ENCODE data around the gene SAMD3. TPM values are rescaled to one million over a fixed set of nuclear protein-coding genes. Genes with fewer than 3 reads are reported as not detected.

SAMD3 gene
- polyA plus RNA-seq, 1 experiment, result 0.40 TPM

DNA sequence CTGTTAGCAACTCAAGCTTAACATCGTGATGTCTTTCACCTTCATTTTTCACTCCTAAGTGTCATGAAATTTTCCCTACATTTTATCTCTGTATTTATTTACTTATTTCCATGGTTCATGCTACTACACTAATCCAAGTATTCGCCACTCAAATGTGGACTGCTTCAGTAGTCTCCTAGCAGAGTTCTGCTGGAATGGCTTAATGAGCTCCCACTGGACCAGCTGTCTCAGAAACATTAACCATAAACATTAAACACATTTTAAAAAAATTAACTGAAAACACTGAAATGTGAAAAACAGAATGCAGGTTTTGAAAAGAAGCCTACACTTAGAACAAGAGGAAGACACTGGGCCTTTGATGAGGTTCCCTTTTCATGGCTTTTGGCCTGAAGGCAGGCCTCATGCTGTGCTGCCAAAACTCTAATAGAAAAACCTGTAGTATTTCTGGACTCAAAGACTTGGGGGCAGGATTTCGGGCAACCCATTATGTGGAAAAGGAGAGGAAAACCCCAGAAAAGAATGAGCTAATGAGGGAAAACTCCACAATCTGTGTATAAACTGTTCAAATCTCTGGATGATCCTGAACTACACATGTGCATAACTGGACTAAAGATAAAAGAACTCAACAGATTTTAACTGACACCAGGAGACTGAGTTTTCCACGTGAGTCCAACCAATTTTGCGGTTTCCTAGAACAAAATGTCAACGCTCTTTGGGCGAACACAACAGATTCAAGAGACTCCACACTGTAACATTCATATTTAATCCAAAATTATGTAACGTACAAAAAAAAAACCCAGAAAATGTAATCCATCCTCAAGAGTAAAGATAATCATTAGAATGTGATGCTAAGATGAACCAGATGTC lies 33.0 kb downstream of the SAMD3 start:
- no peak overlapping the region for H3K4me3 ChIP-seq (ENCODE audit: low read depth, low read length)
- DNase-seq (ENCODE audit: low read depth), result no peak
- TF ChIP-seq CTCF (IDR thresholded peaks at IDR 0.05; ENCODE audit: insufficient read depth, low read depth, low read length), result no peak
- POLR2A ChIA-PET, result no interaction called here
- no peaks in the 10 kb centered on the region for H3K27me3 ChIP-seq (ENCODE audit: control insufficient read depth, insufficient read depth, low read length)
- CTCF ChIA-PET, result no interaction called here
- H3K36me3 ChIP-seq (ENCODE audit: control insufficient read depth, insufficient read depth, low read length), result no peaks in the 10 kb centered on the region

DNA sequence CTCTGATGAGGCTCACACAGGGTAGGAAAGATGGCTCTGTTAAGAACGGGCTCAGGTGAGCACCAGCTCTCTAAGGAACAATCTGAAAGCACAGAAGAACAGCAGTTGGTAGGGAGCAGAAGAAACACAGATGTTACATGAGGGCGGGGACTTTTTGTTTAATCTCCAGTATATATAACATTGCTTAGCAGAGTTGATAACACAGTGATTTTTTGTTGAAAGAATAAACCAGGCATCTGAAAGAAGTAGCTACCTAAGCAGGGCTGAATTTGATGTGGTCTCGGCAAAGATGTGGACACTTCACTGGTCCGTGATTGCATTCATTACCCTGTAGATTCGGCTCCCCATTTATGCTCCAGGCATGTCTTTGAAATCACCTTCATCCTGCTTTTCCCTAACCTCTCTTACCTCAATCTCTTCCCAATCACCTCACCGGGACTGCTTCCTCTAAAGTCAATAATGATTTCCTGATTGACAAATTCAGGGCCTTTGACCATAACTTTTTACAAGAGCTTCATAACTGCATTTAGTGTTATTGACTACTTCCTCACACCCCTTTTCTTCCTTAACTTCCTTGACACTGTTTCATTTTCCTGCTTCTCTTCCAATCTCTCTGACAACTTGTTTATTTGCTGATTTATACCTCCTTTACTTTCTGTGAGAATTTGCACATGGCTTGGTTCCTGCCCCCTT lies 34.4 kb downstream of the SAMD3 start:
- ChIA-PET POLR2A (no interaction called here), CTCF (interaction anchor here (1.0 kb wide), 1 partner anchor 17 kb away, joined by 5 read pairs; no protein-coding TSS in a partner anchor)
- no peak overlapping the region for H3K4me3 ChIP-seq (ENCODE audit: low read depth, low read length)
- no peaks in the 10 kb centered on the region for H3K27me3 ChIP-seq (ENCODE audit: control insufficient read depth, insufficient read depth, low read length)
- no peaks in the 10 kb centered on the region for H3K36me3 ChIP-seq (ENCODE audit: control insufficient read depth, insufficient read depth, low read length)
- DNase-seq (ENCODE audit: low read depth), result no peak
- TF ChIP-seq CTCF (IDR thresholded peaks at IDR 0.05; ENCODE audit: insufficient read depth, low read depth, low read length), result no peak

- Histone ChIP-seq H3K4me3 (ENCODE audit: low read depth, low read length) (no peak overlapping the region), H3K27me3 (ENCODE audit: control insufficient read depth, insufficient read depth, low read length) (no peaks in the 10 kb centered on the region), H3K36me3 (ENCODE audit: control insufficient read depth, insufficient read depth, low read length) (no peaks in the 10 kb centered on the region)
- CTCF ChIA-PET, result interaction anchor here (1.0 kb wide), 1 partner anchor 17 kb away, joined by 5 read pairs; no protein-coding TSS in a partner anchor
- TF ChIP-seq CTCF (IDR thresholded peaks at IDR 0.05; ENCODE audit: insufficient read depth, low read depth, low read length), result no peak
- POLR2A ChIA-PET, result no interaction called here
- no peak for DNase-seq (ENCODE audit: low read depth)
These were observed 35.2 kb downstream of the SAMD3 start for GRCh38 chr6:130187335-130188206.

DNA sequence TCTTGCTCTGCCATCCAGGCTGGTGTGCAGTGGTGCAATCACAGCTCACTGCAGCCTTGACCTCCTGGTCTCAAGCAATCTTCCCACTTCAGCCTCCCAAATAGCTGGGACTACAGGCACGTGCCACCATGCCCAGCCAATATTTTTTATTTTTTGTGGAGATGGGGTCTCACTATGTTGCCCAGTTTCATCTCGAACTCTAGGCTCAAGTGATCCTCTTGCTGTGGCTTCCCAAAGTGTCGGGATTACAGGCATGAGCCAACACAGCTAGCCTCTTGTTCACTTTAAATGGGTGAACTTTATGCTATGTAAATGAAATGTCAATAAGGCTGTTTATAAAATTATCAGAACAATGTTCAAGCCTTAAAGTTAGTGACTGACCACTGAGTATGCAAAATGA lies 37.1 kb downstream of the SAMD3 start:
- CTCF ChIA-PET, result interaction anchor here (1.0 kb wide), 1 partner anchor 22 kb away, joined by 3 read pairs; no protein-coding TSS in a partner anchor
- Histone ChIP-seq H3K27me3 (ENCODE audit: control insufficient read depth, insufficient read depth, low read length) (no peaks in the 10 kb centered on the region), H3K4me3 (ENCODE audit: low read depth, low read length) (no peak overlapping the region), H3K36me3 (ENCODE audit: control insufficient read depth, insufficient read depth, low read length) (no peaks in the 10 kb centered on the region)
- TF ChIP-seq CTCF (IDR thresholded peaks at IDR 0.05; ENCODE audit: insufficient read depth, low read depth, low read length), result no peak
- DNase-seq (ENCODE audit: low read depth), result no peak
- POLR2A ChIA-PET, result no interaction called here

Measured in BJ (cell line).